Liver (tissue), 10 donors: ENCODE data around the gene CHRM1. TPM values are rescaled to one million over a fixed set of nuclear protein-coding genes. Genes with fewer than 3 reads are reported as not detected.
"Not testable (repeated sequence)": the region's sequence is repeated elsewhere in the genome, so short reads cannot be mapped to it uniquely, and the experiment has no call there.

Experiments
- DNase-seq: peaks from one replicate; pipeline ENCODE4 v3.0.0-alpha.2; 2017; ENCODE audit warnings: low spot score
- H3K27ac ChIP-seq, 2 donors: one replicate each; pipeline ENCODE4 v1.7.0; 2013; ENCODE audit warnings: inconsistent platforms in 2 of 2, low read length in 2 of 2, control low read depth in 1 of 2, low read depth in 1 of 2, mild to moderate bottlenecking in 1 of 2
- H3K27me3 ChIP-seq, 4 donors: one replicate each; pipeline versions ENCODE4 v1.6.1 to v1.7.0; 2013; ENCODE audit warnings: low read length in 3 of 4, inconsistent platforms in 1 of 4, mild to moderate bottlenecking in 1 of 4, moderate library complexity in 1 of 4; ENCODE audit not compliant: control insufficient read depth in 4 of 4, insufficient read depth in 4 of 4
- H3K36me3 ChIP-seq, 4 donors: one replicate each; pipeline versions ENCODE4 v1.6.1 to v1.7.0; 2013; ENCODE audit warnings: low read length in 3 of 4, mild to moderate bottlenecking in 3 of 4, low read depth in 1 of 4, moderate library complexity in 1 of 4; ENCODE audit not compliant: control insufficient read depth in 4 of 4, insufficient read depth in 3 of 4
- H3K4me1 ChIP-seq, 4 donors: one replicate each; pipeline versions ENCODE4 v1.6.1 to v1.7.0; 2013; ENCODE audit warnings: low read length in 3 of 4, mild to moderate bottlenecking in 3 of 4, moderate library complexity in 1 of 4; ENCODE audit not compliant: control insufficient read depth in 4 of 4, insufficient read depth in 4 of 4
- H3K4me3 ChIP-seq, 3 donors: one replicate each; pipeline versions ENCODE4 v1.6.1 to v1.7.0; 2013; ENCODE audit warnings: low read length in 3 of 3, control low read depth in 1 of 3, low read depth in 1 of 3, mild to moderate bottlenecking in 1 of 3
- H3K9ac ChIP-seq, 2 donors: one replicate each; pipeline ENCODE4 v1.7.0; 2013; ENCODE audit warnings: low read length in 2 of 2, mild to moderate bottlenecking in 2 of 2, moderate library complexity in 2 of 2, control low read depth in 1 of 2, low read depth in 1 of 2
- H3K9me3 ChIP-seq, 4 donors: one replicate each; pipeline versions ENCODE4 v1.6.1 to v1.7.0; 2013; ENCODE audit warnings: low read length in 3 of 4; ENCODE audit not compliant: control insufficient read depth in 4 of 4
- FOXA1 ChIP-seq: IDR thresholded peaks from 2 replicates; pipeline ENCODE4 v1.6.1; 2016; ENCODE audit warnings: antibody characterized with exemption
- HNF4A ChIP-seq, 2 donors: conservative IDR thresholded peaks; 2 replicates each; pipeline ENCODE4 v1.6.1; 2016; ENCODE audit warnings: antibody characterized with exemption in 2 of 2, mild to moderate bottlenecking in 2 of 2
- RAD21 ChIP-seq, 2 donors: IDR thresholded peaks; 2 replicates each; pipeline ENCODE4 v1.6.1; 2016; ENCODE audit warnings: antibody characterized with exemption in 2 of 2, mild to moderate bottlenecking in 2 of 2
- REST ChIP-seq: IDR thresholded peaks from 2 replicates; pipeline ENCODE4 v1.6.1; 2016; ENCODE audit warnings: antibody characterized with exemption, mild to moderate bottlenecking
- WGBS: extraction: QIAGEN DNeasy Blood & Tissue Kit; methylation state at CpG from one replicate; pipeline ENCODE4 v1.1.7; 2013; 5-methylcytosine and 5-hydroxymethylcytosine counted together
- polyA plus RNA-seq, 2 donors: library from polyadenylated mRNA; stranded (reverse) in 1 of 2; unstranded in 1 of 2; fragments of 200-250 nt in 1 of 2; fragments of >200 nt in 1 of 2; fragmentation: Nextera tagmentation in 1 of 2; extraction: Ambion mirVana in 1 of 2; gene quantifications; one replicate each; pipeline versions ENCODE4 v1.2.1 to v1.2.3, GENCODE V29; 2013 to 2015
- small RNA-seq: library from RNA; depleted of rRNA; stranded (forward); fragments of <200 nt; gene quantifications from one replicate; pipeline ENCODE3, GENCODE V24; 2014
- total RNA-seq, 2 donors: library from RNA; depleted of rRNA; stranded (reverse); fragments of >200 nt; gene quantifications; one replicate each; pipeline ENCODE4 v1.2.3, GENCODE V29; 2014
- donor health status: healthy.
- donor health status: healthy.
- donor health status: healthy.
- donor health status: healthy.
- donor health status: healthy.

CHRM1 gene
- total and polyA plus RNA-seq, 4 donors: not detected

GRCh38 chr11:62860835-62861563, 60.2 kb downstream of the CHRM1 start (continued):
- no peak for TF ChIP-seq REST
- no peak for TF ChIP-seq FOXA1
- no peak for TF ChIP-seq HNF4A (conservative IDR thresholded peaks at IDR 0.05)
- TF ChIP-seq RAD21 (IDR thresholded peaks at IDR 0.05): no peak

- H3K9me3 ChIP-seq, H3K4me3 ChIP-seq, H3K27ac ChIP-seq, DNase-seq, H3K9ac ChIP-seq, H3K27me3 ChIP-seq, H3K36me3 ChIP-seq: not testable (repeated sequence)
- 91% methylated on average over 8 of the region's 8 CpGs for WGBS
- peaks cover 3 to 19% (median 9%) of the 10 kb centered on the region in 4 donors for H3K4me1 ChIP-seq
These were observed 61.9 kb downstream of the CHRM1 start for GRCh38 chr11:62859281-62859703.

Small RNAs within 50 kb of the gene (small RNA-seq; reads per million reads assigned to genes)
- gene RN7SL259P: not detected

Other genes with a start within 250 kb of the CHRM1 start
- 1 to 10 TPM; 2.9 to 6.3 TPM for gene UQCC3, start 249.7 kb downstream of the CHRM1 start, total RNA-seq
- gene UQCC3, start 249.7 kb downstream of the CHRM1 start, polyA plus RNA-seq: 10 to 100 TPM in 1 of 2 donors, 1 to 10 TPM in 1; 7.0 to 12.2 TPM
- 1 to 10 TPM; 3.5 to 4.4 TPM for gene LBHD1, start 249.1 kb downstream of the CHRM1 start, total RNA-seq
- 1 to 10 TPM; 1.6 to 3.4 TPM for gene LBHD1, start 249.1 kb downstream of the CHRM1 start, polyA plus RNA-seq
- gene UBXN1, start 242.3 kb downstream of the CHRM1 start, total RNA-seq: 10 to 100 TPM; 31.4 to 45.5 TPM
- gene UBXN1, start 242.3 kb downstream of the CHRM1 start, polyA plus RNA-seq: 10 to 100 TPM; 36.8 to 45.7 TPM
- under 1 TPM in 1 of 2 donors, not detected in 1; 0.08 TPM for gene LRRN4CL, start 231.8 kb downstream of the CHRM1 start, total RNA-seq
- gene LRRN4CL, start 231.8 kb downstream of the CHRM1 start, polyA plus RNA-seq: under 1 TPM in 1 of 2 donors, not detected in 1; 0.06 TPM
- gene BSCL2, start 213.9 kb downstream of the CHRM1 start, total RNA-seq: 10 to 100 TPM; 15.1 to 23.0 TPM
- 10 to 100 TPM; 34.5 to 40.0 TPM for gene BSCL2, start 213.9 kb downstream of the CHRM1 start, polyA plus RNA-seq
- gene GNG3, start 213.7 kb downstream of the CHRM1 start, total RNA-seq: under 1 TPM in 1 of 2 donors, not detected in 1; 0.19 TPM
- gene GNG3, start 213.7 kb downstream of the CHRM1 start, polyA plus RNA-seq: not detected
- gene HNRNPUL2, start 193.9 kb downstream of the CHRM1 start, total RNA-seq: 10 to 100 TPM; 14.0 to 17.0 TPM
- gene HNRNPUL2, start 193.9 kb downstream of the CHRM1 start, polyA plus RNA-seq: 10 to 100 TPM in 1 of 2 donors, 1 to 10 TPM in 1; 1.3 to 12.0 TPM
- gene TTC9C, start 192.9 kb downstream of the CHRM1 start, total RNA-seq: 10 to 100 TPM; 12.0 to 16.1 TPM
- 10 to 100 TPM in 1 of 2 donors, 1 to 10 TPM in 1; 10.0 to 14.0 TPM for gene TTC9C, start 192.9 kb downstream of the CHRM1 start, polyA plus RNA-seq
- gene ZBTB3, start 167.2 kb downstream of the CHRM1 start, total RNA-seq: 1 to 10 TPM; 5.9 to 6.4 TPM
- 1 to 10 TPM; 1.5 to 2.6 TPM for gene ZBTB3, start 167.2 kb downstream of the CHRM1 start, polyA plus RNA-seq
- gene POLR2G, start 159.8 kb downstream of the CHRM1 start, total RNA-seq: 10 to 100 TPM; 21.9 to 29.0 TPM
- gene POLR2G, start 159.8 kb downstream of the CHRM1 start, polyA plus RNA-seq: 10 to 100 TPM; 42.4 to 46.9 TPM
- gene TAF6L, start 150.0 kb downstream of the CHRM1 start, total RNA-seq: 10 to 100 TPM in 1 of 2 donors, 1 to 10 TPM in 1; 8.5 to 25.2 TPM
- 10 to 100 TPM in 1 of 2 donors, 1 to 10 TPM in 1; 5.8 to 12.8 TPM for gene TAF6L, start 150.0 kb downstream of the CHRM1 start, polyA plus RNA-seq
- gene TMEM179B, start 134.0 kb downstream of the CHRM1 start, total RNA-seq: 10 to 100 TPM; 21.1 to 28.4 TPM
- 10 to 100 TPM; 37.0 to 81.4 TPM for gene TMEM179B, start 134.0 kb downstream of the CHRM1 start, polyA plus RNA-seq
- 10 to 100 TPM in 1 of 2 donors, 1 to 10 TPM in 1; 9.2 to 11.8 TPM for gene TMEM223, start 129.4 kb downstream of the CHRM1 start, total RNA-seq
- gene TMEM223, start 129.4 kb downstream of the CHRM1 start, polyA plus RNA-seq: 10 to 100 TPM; 14.2 to 23.8 TPM
- 10 to 100 TPM; 17.3 to 38.3 TPM for gene NXF1, start 115.9 kb downstream of the CHRM1 start, total RNA-seq
- gene NXF1, start 115.9 kb downstream of the CHRM1 start, polyA plus RNA-seq: 10 to 100 TPM; 30.3 to 35.1 TPM
- gene STX5, start 89.3 kb downstream of the CHRM1 start, total RNA-seq: 10 to 100 TPM; 22.4 to 34.1 TPM
- gene STX5, start 89.3 kb downstream of the CHRM1 start, polyA plus RNA-seq: 10 to 100 TPM; 13.6 to 29.8 TPM
- gene TEX54, start 88.5 kb downstream of the CHRM1 start, total RNA-seq: not detected
- gene TEX54, start 88.5 kb downstream of the CHRM1 start, polyA plus RNA-seq: 1 to 10 TPM in 1 of 2 donors, not detected in 1; 1.6 TPM
- gene WDR74, start 81.8 kb downstream of the CHRM1 start, total RNA-seq: 10 to 100 TPM; 17.1 to 21.5 TPM
- gene WDR74, start 81.8 kb downstream of the CHRM1 start, polyA plus RNA-seq: 10 to 100 TPM; 19.6 to 22.5 TPM
- 10 to 100 TPM; 48.1 to 59.5 TPM for gene SLC3A2, start 40.5 kb downstream of the CHRM1 start, total RNA-seq
- gene SLC3A2, start 40.5 kb downstream of the CHRM1 start, polyA plus RNA-seq: 10 to 100 TPM; 34.3 to 53.9 TPM
- not detected for gene SLC22A6, start 63.6 kb upstream of the CHRM1 start, total RNA-seq
- not detected for gene SLC22A6, start 63.6 kb upstream of the CHRM1 start, polyA plus RNA-seq
- gene SLC22A8, start 94.5 kb upstream of the CHRM1 start, total RNA-seq: not detected
- gene SLC22A8, start 94.5 kb upstream of the CHRM1 start, polyA plus RNA-seq: not detected
- gene SLC22A24, start 222.9 kb upstream of the CHRM1 start, total RNA-seq: under 1 TPM; 0.42 to 0.59 TPM
- gene SLC22A24, start 222.9 kb upstream of the CHRM1 start, polyA plus RNA-seq: under 1 TPM in 1 of 2 donors, not detected in 1; 0.02 TPM